H1 (cell line): ENCODE data around the gene MTX2. TPM values are rescaled to one million over a fixed set of nuclear protein-coding genes. Genes with fewer than 3 reads are reported as not detected.

Source experiments
- CTCF ChIA-PET: fragments of 300-600 bp; sonication (Branson Sonifier 250); formaldehyde crosslinking; loops from one replicate; lab custom pipeline; 2021; ENCODE audit not compliant: partially characterized antibody; lab: Charles Lee
- POLR2A ChIA-PET: fragments of 300-600 bp; sonication (Branson Sonifier 250); formaldehyde crosslinking; loops from one replicate; lab custom pipeline; 2021; ENCODE audit warnings: inconsistent platforms; ENCODE audit not compliant: partially characterized antibody; lab: Charles Lee
- DNase-seq, 2 experiments: peaks; one replicate each; pipeline versions ENCODE4 v3.0.0 to v3.0.0-alpha.2; 2010 to 2022; ENCODE audit warnings: low spot score in 2 of 2, low read depth in 1 of 2, mixed read lengths in 1 of 2
- FAIRE-seq: peaks from 2 replicates; lab custom pipeline; 2011; peaks lifted over from hg19 to GRCh38; lab: Jason Lieb, UNC
- H2AFZ ChIP-seq: 2 replicates; pipeline ENCODE4 v1.8.1; 2012; ENCODE audit warnings: low read length, inconsistent platforms
- H2AK5ac ChIP-seq: 2 replicates; pipeline ENCODE4 v1.6.1; 2013; ENCODE audit warnings: low read depth, low read length
- H2BK120ac ChIP-seq: replicated peaks from 2 replicates; pipeline ENCODE3; 2013; ENCODE audit warnings: low read depth, low read length, inconsistent platforms
- H2BK12ac ChIP-seq: 2 replicates; pipeline ENCODE4 v1.6.1; 2013; ENCODE audit warnings: low read depth, low read length
- H2BK15ac ChIP-seq: 2 replicates; pipeline ENCODE4 v1.6.1; 2013; ENCODE audit warnings: low read length
- H2BK20ac ChIP-seq: 2 replicates; pipeline ENCODE4 v1.6.1; 2013; ENCODE audit warnings: low read length
- H2BK5ac ChIP-seq: 2 replicates; pipeline ENCODE4 v1.6.1; 2013; ENCODE audit warnings: low read depth, low read length
- H3K14ac ChIP-seq: 2 replicates; pipeline ENCODE4 v1.6.1; 2013; ENCODE audit warnings: inconsistent platforms; ENCODE audit not compliant: insufficient read length
- H3K18ac ChIP-seq: 2 replicates; pipeline ENCODE4 v1.6.1; 2013; ENCODE audit warnings: low read length; ENCODE audit errors: extremely low read depth
- H3K23ac ChIP-seq: 2 replicates; pipeline ENCODE4 v1.6.1; 2013; ENCODE audit warnings: inconsistent platforms; ENCODE audit not compliant: insufficient read length
- H3K23me2 ChIP-seq: 2 replicates; pipeline ENCODE4 v1.6.1; 2013; ENCODE audit warnings: low read depth, low read length
- H3K27ac ChIP-seq: 2 replicates; pipeline ENCODE4 v1.6.1; 2011; ENCODE audit warnings: low read depth, low read length, inconsistent platforms
- H3K27me3 ChIP-seq, 4 experiments: replicated peaks in 1 of 4; 1 replicate in 1 of 4; 2 replicates in 3 of 4; pipeline versions ENCODE4 v1.6.1 to v1.8.1; 2011 to 2013; ENCODE audit warnings: low read length in 3 of 4, mild to moderate bottlenecking in 3 of 4, inconsistent platforms in 2 of 4, mixed read lengths in 2 of 4, moderate library complexity in 1 of 4; ENCODE audit not compliant: control insufficient read depth in 3 of 4, insufficient read depth in 3 of 4; ENCODE audit errors: extremely low read depth in 1 of 4
- H3K36me3 ChIP-seq, 4 experiments: 2 replicates each; pipeline versions ENCODE4 v1.6.1 to v1.8.1; 2011 to 2013; ENCODE audit warnings: mild to moderate bottlenecking in 4 of 4, low read length in 3 of 4, moderate library complexity in 2 of 4, control low read depth in 1 of 4, inconsistent platforms in 1 of 4; ENCODE audit not compliant: insufficient read depth in 4 of 4, control insufficient read depth in 2 of 4
- H3K4ac ChIP-seq: replicated peaks from 2 replicates; pipeline ENCODE3; 2013; ENCODE audit warnings: low read length, low read depth, mixed read lengths, inconsistent platforms; ENCODE audit not compliant: insufficient read length
- H3K4me1 ChIP-seq, 4 experiments: replicated peaks in 1 of 4; 1 replicate in 1 of 4; 2 replicates in 3 of 4; pipeline versions ENCODE4 v1.6.1 to v1.8.1; 2011 to 2013; ENCODE audit warnings: low read length in 3 of 4, inconsistent platforms in 2 of 4, mixed read lengths in 1 of 4; ENCODE audit not compliant: insufficient read depth in 4 of 4, control insufficient read depth in 3 of 4
- H3K4me2 ChIP-seq, 2 experiments: 2 replicates each; pipeline versions ENCODE4 v1.6.1 to v1.8.1; 2011 to 2013; ENCODE audit warnings: low read depth in 2 of 2, low read length in 2 of 2, control low read depth in 1 of 2, inconsistent platforms in 1 of 2, mild to moderate bottlenecking in 1 of 2; ENCODE audit not compliant: insufficient read depth in 1 of 2
- H3K4me3 ChIP-seq, 4 experiments: fragments of 200-600, 300-600 bp in 1 of 4; sonication (generic), shearing (Covaris generic), sonication (Bioruptor Twin) in 1 of 4; 2 replicates each; pipeline versions ENCODE4 v1.5.1 to v1.8.1; 2011 to 2016; ENCODE audit warnings: low read length in 4 of 4, low read depth in 3 of 4, control low read depth in 2 of 4, inconsistent platforms in 2 of 4, mild to moderate bottlenecking in 2 of 4, mixed read lengths in 1 of 4, moderate library complexity in 1 of 4; ENCODE audit not compliant: insufficient read depth in 2 of 4; ENCODE audit errors: extremely low read depth in 1 of 4
- H3K56ac ChIP-seq: replicated peaks from 2 replicates; pipeline ENCODE3; 2013; ENCODE audit warnings: low read depth, mild to moderate bottlenecking, mixed read lengths, low read length, inconsistent platforms; ENCODE audit not compliant: insufficient read length
- H3K79me1 ChIP-seq: 2 replicates; pipeline ENCODE4 v1.6.1; 2013; ENCODE audit warnings: low read depth, low read length, control low read depth
- H3K79me2 ChIP-seq, 2 experiments: 2 replicates each; pipeline versions ENCODE4 v1.6.1 to v1.8.1; 2012 to 2013; ENCODE audit warnings: low read length in 2 of 2, mild to moderate bottlenecking in 2 of 2, inconsistent platforms in 1 of 2; ENCODE audit not compliant: insufficient read depth in 2 of 2, control insufficient read depth in 1 of 2
- H3K9ac ChIP-seq, 4 experiments: replicated peaks in 1 of 4; 1 replicate in 1 of 4; 2 replicates in 3 of 4; pipeline versions ENCODE4 v1.6.1 to v1.8.1; 2011 to 2013; ENCODE audit warnings: low read depth in 3 of 4, low read length in 3 of 4, control low read depth in 2 of 4, mild to moderate bottlenecking in 2 of 4, moderate library complexity in 2 of 4, inconsistent platforms in 1 of 4; ENCODE audit errors: extremely low read depth in 1 of 4
- H3K9me3 ChIP-seq, 2 experiments: 2 replicates each; pipeline versions ENCODE4 v1.6.1 to v1.8.1; 2012 to 2013; ENCODE audit warnings: mild to moderate bottlenecking in 2 of 2, moderate library complexity in 2 of 2, control low read depth in 1 of 2, inconsistent platforms in 1 of 2, low read depth in 1 of 2, low read length in 1 of 2, mixed read lengths in 1 of 2; ENCODE audit not compliant: insufficient read depth in 2 of 2
- H4K20me1 ChIP-seq, 2 experiments: replicated peaks in 1 of 2; 2 replicates each; pipeline versions ENCODE3 to v1.8.1; 2011 to 2013; ENCODE audit warnings: inconsistent platforms in 2 of 2, low read length in 2 of 2, mild to moderate bottlenecking in 1 of 2; ENCODE audit not compliant: insufficient read depth in 2 of 2, control insufficient read depth in 1 of 2
- H4K5ac ChIP-seq: 2 replicates; pipeline ENCODE4 v1.6.1; 2013; ENCODE audit warnings: low read length, low read depth, mixed read lengths, inconsistent platforms; ENCODE audit not compliant: insufficient read length
- H4K8ac ChIP-seq: 2 replicates; pipeline ENCODE4 v1.8.0; 2013; ENCODE audit warnings: mild to moderate bottlenecking, moderate library complexity, low read length, inconsistent platforms; ENCODE audit not compliant: insufficient read depth; ENCODE audit errors: extremely low read depth
- H4K91ac ChIP-seq: replicated peaks from 2 replicates; pipeline ENCODE3; 2013; ENCODE audit warnings: low read length, mixed read lengths, inconsistent platforms; ENCODE audit not compliant: insufficient read length
- POLR2AphosphoS5 ChIP-seq: IDR thresholded peaks from 2 replicates; pipeline ENCODE4 v1.6.1; 2011; ENCODE audit warnings: low read depth, low read length
- RAD21 ChIP-seq, 2 experiments: IDR thresholded peaks in 1 of 2; conservative IDR thresholded peaks in 1 of 2; 2 replicates each; pipeline ENCODE4 v1.6.1; 2011; ENCODE audit warnings: low read depth in 2 of 2, low read length in 2 of 2, improper control_type of control experiment in 1 of 2, inconsistent platforms in 1 of 2, mild to moderate bottlenecking in 1 of 2, moderate library complexity in 1 of 2
- WGBS, 2 experiments: shearing (Covaris generic) in 1 of 2; methylation state at CpG; one replicate each; pipeline versions ENCODE4 v1.1.6 to v1.1.7; 2013 to 2015; ENCODE audit warnings: low lambda C conversion rate in 2 of 2, mixed read lengths in 2 of 2, inconsistent platforms in 1 of 2, low coverage in 1 of 2, missing lambda C conversion rate in 1 of 2; ENCODE audit not compliant: insufficient replicate concordance in 2 of 2, insufficient coverage in 1 of 2, insufficient read length in 1 of 2; ENCODE audit errors: extremely low coverage in 1 of 2, missing lambda C conversion rate in 1 of 2; 5-methylcytosine and 5-hydroxymethylcytosine counted together
- polyA plus RNA-seq, 7 experiments: library from polyadenylated mRNA; depleted of rRNA in 3 of 7; stranded (reverse) in 5 of 7; unstranded in 2 of 7; fragments of >200 nt in 5 of 7; fragments of 200-250 nt in 2 of 7; gene quantifications; 1 replicate in 5 of 7; 2 replicates in 1 of 7; 4 replicates in 1 of 7; pipeline versions ENCODE4 v1.2.1 to v1.2.3, GENCODE V29; 2011 to 2013; ENCODE audit warnings: missing spikeins in 2 of 7, mixed read lengths in 2 of 7
- total RNA-seq: library from RNA; stranded (reverse); fragmentation: NEBNext Ultra II Directional; extraction: Animal tissue kit (Norgen Biotek cat#: 25700); gene quantifications from 2 replicates; pipeline ENCODE4 v1.2.1, GENCODE V29; 2021

The MTX2 gene
- total and polyA plus RNA-seq, 2 of the 8 experiments (the other 6 are each of a cell fraction or from before 2014, with no cell fraction given) = 33.5 to 38.3 TPM

- no peaks in the 10 kb centered on the region for H3K79me2 ChIP-seq
- no peaks in the 10 kb centered on the region for H3K9me3 ChIP-seq
- H3K9ac ChIP-seq = no peak overlapping the region
- no peaks in the 10 kb centered on the region for H3K27me3 ChIP-seq
- H2BK120ac ChIP-seq = no peak overlapping the region
- no peak overlapping the region for H2BK20ac ChIP-seq
- H4K5ac ChIP-seq = no peak overlapping the region
- H4K20me1 ChIP-seq = no peaks in the 10 kb centered on the region
- no peaks in the 10 kb centered on the region for H3K36me3 ChIP-seq
- no peak overlapping the region for H3K14ac ChIP-seq
- no peak overlapping the region for H3K4ac ChIP-seq
- POLR2A ChIA-PET = no interaction called here
- 92% methylated on average over 13 of the region's 13 CpGs; no CpG with 5 or more reads in 1 of the 2 experiments for WGBS, 2 experiments
- no peak overlapping the region for H2BK12ac ChIP-seq
- no peak overlapping the region for H3K23ac ChIP-seq
- no peak overlapping the region for H3K4me2 ChIP-seq
- no peak overlapping the region for H2AK5ac ChIP-seq
- no peak overlapping the region for H4K91ac ChIP-seq
- TF ChIP-seq POLR2AphosphoS5 (no peak), RAD21 (IDR thresholded peaks at IDR 0.05 in 1 of 2, conservative IDR thresholded peaks at IDR 0.05 in 1 of 2; ENCODE audit: low read depth in 2 of 2, low read length in 2 of 2) (peak; percentile 27 to 43)
- no peak overlapping the region for H2BK15ac ChIP-seq
- no peak overlapping the region for H2BK5ac ChIP-seq
- H3K56ac ChIP-seq = no peak overlapping the region
- FAIRE-seq (no peak), DNase-seq (no peak)
- H3K23me2 ChIP-seq = no peaks in the 10 kb centered on the region
- CTCF ChIA-PET = no interaction called here
- H3K4me3 ChIP-seq = no peak overlapping the region
- H3K27ac ChIP-seq = no peak overlapping the region
- no peaks in the 10 kb centered on the region for H3K4me1 ChIP-seq
- H3K79me1 ChIP-seq = no peaks in the 10 kb centered on the region
- H2AFZ ChIP-seq = no peak overlapping the region
- H4K8ac ChIP-seq = no peak overlapping the region
- H3K18ac ChIP-seq = no peak overlapping the region
These were observed 101.4 kb downstream of the MTX2 start for GRCh38 chr2:176370467-176371171.
